Transverse colon (tissue), 4 donors: ENCODE measurements around the gene AKR1C1.

ENCODE experiments used
- EP300 ChIP-seq: sonication (generic); formaldehyde crosslinking; IDR thresholded peaks from one replicate; pipeline ENCODE4 v1.6.1; 2017; ENCODE audit warnings: antibody characterized with exemption, low read depth
- POLR2A ChIP-seq: fragments of 450-650 bp; IDR thresholded peaks from one replicate; pipeline ENCODE4 v1.6.1; 2016; ENCODE audit warnings: antibody characterized with exemption, mild to moderate bottlenecking, moderate library complexity
- POLR2AphosphoS5 ChIP-seq, 3 donors: sonication (generic); formaldehyde crosslinking; IDR thresholded peaks; one replicate each; pipeline ENCODE4 v1.6.1; 2016; ENCODE audit warnings: antibody characterized with exemption in 3 of 3
- TF ChIP-seq, protein P1 (sequence below), 5 experiments: fragments of 200-600 bp in 3 of 5; fragments of 450-650 bp in 2 of 5; sonication (generic) in 3 of 5; IDR thresholded peaks; 1 replicate in 2 of 5; 2 replicates in 3 of 5; pipeline ENCODE4 v1.5.1; 2016 to 2017; ENCODE audit warnings: antibody characterized with exemption in 5 of 5, inconsistent platforms in 3 of 5, mild to moderate bottlenecking in 2 of 5, moderate library complexity in 1 of 5

DNA sequence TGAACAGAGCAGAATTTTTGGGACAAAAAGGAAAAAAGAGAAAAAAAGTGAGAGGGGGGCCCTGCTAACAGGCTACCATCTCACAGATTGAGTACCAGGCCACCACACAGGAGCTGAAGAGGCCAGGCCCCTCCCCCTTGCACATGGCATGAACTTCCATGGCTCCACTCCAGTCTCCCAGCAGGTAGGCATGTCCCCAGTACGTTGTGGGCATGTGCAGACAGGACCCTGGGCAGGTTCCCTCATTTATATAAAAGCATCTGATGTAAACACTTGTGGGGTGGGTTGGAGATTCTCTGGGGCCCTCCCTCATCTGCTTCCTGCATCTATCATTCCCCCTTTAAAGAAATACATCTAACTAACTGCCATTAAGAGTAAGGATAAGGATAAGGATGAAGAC is 45.0 kb upstream of the AKR1C1 start:
- TF ChIP-seq POLR2A (no peak), POLR2AphosphoS5 (IDR thresholded peaks at IDR 0.05) (no peak), EP300 (no peak)
- TF ChIP-seq, protein P1, sequence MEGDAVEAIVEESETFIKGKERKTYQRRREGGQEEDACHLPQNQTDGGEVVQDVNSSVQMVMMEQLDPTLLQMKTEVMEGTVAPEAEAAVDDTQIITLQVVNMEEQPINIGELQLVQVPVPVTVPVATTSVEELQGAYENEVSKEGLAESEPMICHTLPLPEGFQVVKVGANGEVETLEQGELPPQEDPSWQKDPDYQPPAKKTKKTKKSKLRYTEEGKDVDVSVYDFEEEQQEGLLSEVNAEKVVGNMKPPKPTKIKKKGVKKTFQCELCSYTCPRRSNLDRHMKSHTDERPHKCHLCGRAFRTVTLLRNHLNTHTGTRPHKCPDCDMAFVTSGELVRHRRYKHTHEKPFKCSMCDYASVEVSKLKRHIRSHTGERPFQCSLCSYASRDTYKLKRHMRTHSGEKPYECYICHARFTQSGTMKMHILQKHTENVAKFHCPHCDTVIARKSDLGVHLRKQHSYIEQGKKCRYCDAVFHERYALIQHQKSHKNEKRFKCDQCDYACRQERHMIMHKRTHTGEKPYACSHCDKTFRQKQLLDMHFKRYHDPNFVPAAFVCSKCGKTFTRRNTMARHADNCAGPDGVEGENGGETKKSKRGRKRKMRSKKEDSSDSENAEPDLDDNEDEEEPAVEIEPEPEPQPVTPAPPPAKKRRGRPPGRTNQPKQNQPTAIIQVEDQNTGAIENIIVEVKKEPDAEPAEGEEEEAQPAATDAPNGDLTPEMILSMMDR (IDR thresholded peaks at IDR 0.05) = no peak
